HG03469 (cell line): ENCODE measurements around the gene ARL4D.
"Not testable (repeated sequence)": the region's sequence is repeated elsewhere in the genome, so short reads cannot be mapped to it uniquely, and the experiment has no call there.

Experiments
- ATAC-seq: cut with Tn5 transposase; IDR thresholded peaks from one replicate; pipeline ENCODE4 v1.9.1; 2021; ENCODE audit warnings: mild to moderate bottlenecking, moderate library complexity, moderate number of reproducible peaks; ENCODE audit not compliant: unreplicated experiment

ARL4D gene

GRCh38 chr17:43368740-43369506 is 29.9 kb upstream of the ARL4D start:
- no peak for ATAC-seq

GRCh38 chr17:43369986-43370385 is 28.8 kb upstream of the ARL4D start:
- ATAC-seq, result no peak

DNA sequence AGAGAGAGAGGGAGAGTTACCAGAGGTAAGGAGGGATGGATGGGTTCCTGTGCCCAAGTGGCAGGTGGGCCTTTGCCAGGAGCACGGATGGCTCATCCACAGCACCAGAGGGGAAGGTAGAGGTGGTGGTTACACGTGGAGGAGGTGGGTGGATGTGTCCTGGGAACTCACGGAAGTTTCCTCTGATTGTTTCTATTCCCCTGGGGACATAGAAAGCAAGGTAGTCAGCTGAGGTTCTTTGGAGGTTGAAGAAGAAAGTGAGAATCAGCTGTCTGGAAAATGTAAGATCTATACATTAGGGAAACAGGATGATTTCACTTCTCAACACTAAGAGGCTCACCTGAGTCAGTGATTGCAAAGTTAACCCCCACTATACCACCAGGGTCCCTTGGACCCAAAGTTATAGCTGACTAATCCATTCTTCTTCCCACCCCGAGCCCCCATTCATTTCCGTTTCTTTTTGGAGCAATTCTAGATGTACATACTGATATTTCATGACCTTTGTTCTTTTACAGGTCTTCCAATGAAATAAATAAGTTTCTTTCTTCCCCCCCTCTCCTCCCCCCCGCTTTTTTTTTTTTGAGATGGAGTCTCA is 27.5 kb upstream of the ARL4D start:
- ATAC-seq, result no peak

- ATAC-seq, result no peak
Measured at GRCh38 chr17:43372273-43372911, 26.4 kb upstream of the ARL4D start.

DNA sequence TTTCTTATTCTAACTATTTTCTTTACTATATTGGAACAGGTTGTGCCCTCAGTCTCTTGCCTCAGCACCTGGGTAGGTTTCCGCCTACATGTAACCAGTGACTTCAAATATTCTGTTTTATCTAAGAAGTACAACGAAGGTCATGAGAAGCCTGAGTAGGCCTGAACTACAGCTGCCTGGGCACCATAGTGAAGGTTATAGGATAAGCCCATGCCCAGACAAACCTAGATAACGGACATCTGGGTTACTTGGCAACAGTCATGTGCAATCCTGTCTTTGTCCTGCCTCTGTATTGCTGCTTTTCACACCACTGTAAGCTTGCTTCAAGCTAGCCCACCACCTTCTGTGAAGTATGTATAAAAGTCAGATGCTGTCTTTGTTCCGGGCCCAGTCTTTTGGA is 25.4 kb upstream of the ARL4D start:
- ATAC-seq, result no peak

- not testable (repeated sequence) for ATAC-seq
Measured at GRCh38 chr17:43375915-43376314, 22.9 kb upstream of the ARL4D start.

GRCh38 chr17:43377056-43377810 is 21.6 kb upstream of the ARL4D start:
- no peak for ATAC-seq

GRCh38 chr17:43378766-43379165 is 20.0 kb upstream of the ARL4D start:
- ATAC-seq, result no peak

GRCh38 chr17:43380307-43380706 is 18.5 kb upstream of the ARL4D start:
- ATAC-seq, result no peak

- ATAC-seq, result no peak
Measured at GRCh38 chr17:43381204-43381603, 17.6 kb upstream of the ARL4D start.

- no peak for ATAC-seq
Measured at GRCh38 chr17:43381621-43382020, 17.2 kb upstream of the ARL4D start.

DNA sequence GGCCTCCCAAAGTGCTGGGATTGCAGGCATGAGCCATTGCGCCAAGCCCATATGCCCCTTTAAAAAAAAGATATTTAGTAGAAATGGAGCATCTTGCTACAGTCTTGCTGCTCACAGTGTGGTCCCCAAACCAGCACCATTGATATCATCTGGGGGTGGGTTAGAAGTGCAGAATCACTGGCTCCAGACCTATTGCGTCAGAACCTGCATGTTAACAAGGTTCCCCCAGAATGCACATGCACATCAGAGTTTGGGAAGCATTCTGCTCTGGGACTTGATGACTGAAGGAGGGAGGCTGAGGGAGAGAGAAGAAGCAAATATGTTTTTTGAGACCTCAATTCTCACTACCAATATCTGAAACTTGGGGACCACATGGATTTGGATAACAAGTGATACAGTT is 16.0 kb upstream of the ARL4D start:
- no peak for ATAC-seq

GRCh38 chr17:43383372-43383771 is 15.4 kb upstream of the ARL4D start:
- no peak for ATAC-seq

DNA sequence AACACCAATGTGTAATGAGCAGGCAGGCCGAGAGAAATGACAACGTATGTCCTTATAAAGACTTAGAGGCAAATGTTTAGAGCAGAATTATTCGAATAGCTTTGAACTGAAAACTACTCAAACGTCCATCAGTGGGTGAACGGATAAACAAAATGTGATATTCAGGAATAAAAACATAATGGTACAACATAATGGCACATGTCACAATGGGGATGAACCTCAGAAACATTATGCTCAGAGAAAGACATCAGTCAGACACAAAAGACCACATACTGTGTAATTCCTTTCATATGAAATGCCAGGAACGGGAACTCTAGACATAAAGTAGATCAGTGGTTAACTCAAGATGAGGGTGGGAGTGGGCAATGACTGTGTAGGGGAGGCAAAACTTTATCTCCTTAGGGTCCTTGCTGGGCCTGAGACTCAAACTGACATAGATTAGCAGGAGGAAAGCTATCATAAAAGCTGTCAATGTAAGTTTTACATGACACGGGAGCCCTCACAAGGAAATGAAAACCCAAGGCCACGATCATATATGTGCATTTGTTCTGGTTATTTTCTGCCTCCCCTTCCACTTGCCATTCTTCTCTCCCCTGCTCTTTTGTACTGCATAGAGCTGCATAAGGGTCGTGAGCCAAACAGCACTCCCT is 14.8 kb upstream of the ARL4D start:
- no peak for ATAC-seq

GRCh38 chr17:43384476-43384862 is 14.3 kb upstream of the ARL4D start:
- ATAC-seq, result no peak

DNA sequence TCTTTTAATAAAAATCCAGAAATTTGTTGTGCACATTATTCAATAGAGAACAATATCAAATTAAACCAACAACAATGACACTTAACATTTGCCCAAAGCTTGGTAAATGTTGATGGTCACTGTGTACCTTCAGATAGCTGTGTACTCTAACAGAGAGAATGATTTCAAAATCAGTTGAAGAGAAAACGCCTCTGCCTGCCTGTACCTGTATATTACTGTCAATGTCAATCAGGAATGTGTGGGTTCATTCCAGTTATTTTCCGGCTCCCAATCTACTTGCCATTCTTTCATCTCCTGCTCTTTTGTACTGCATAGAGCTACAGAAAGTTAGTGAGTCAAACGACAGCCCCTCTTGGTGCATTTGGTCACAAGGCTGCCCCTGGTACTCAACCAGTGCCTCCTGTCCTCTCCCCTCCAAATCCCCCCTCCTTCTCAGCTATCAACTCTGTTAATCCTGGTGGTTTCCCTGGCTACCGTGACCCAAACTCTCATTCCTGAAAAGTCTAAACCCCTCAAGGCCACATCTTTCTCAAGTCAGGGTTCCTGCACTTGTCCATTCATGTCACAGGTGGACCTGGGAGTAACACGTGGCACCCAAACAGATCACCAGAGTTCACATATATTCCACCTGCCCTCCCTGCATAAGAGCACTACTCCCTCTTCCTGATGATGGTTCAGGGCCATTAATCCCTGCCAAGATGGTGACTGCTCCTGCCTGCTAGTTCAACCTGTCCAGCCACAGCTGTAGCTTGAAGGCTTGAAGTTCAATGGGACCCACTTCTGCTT is 13.6 kb upstream of the ARL4D start:
- no peak for ATAC-seq

- ATAC-seq, result no peak
Measured at GRCh38 chr17:43388359-43389045, 10.3 kb upstream of the ARL4D start.

- ATAC-seq, result no peak
Measured at GRCh38 chr17:43389046-43389947, 9.5 kb upstream of the ARL4D start.

DNA sequence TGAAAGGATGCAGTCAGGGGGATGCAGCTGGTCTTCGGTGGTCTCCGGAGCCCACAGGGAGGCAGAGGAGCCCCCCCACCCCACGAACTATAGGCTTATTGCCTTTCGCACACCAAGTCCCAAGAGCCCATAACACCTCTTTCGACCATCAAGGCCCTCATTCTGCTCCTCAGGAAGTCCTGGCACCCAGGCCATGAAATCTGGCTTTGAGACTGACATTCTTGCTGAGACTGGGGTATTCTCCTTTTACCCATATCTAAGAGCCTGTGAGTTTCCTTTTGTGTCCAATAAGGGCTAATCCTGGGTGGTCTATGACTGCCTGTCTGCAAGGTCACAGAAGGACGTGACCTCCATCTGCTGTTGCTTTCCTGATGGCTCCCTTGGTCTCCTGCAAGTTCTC is 6.4 kb upstream of the ARL4D start:
- no peak for ATAC-seq
